ENCODE data around the gene RBM47. TPM values are rescaled to one million over a fixed set of nuclear protein-coding genes. Genes with fewer than 3 reads are reported as not detected.

RBM47 gene
- total RNA-seq, 2 experiments from 2014 or later = 2.1 to 2.2 TPM

DNA sequence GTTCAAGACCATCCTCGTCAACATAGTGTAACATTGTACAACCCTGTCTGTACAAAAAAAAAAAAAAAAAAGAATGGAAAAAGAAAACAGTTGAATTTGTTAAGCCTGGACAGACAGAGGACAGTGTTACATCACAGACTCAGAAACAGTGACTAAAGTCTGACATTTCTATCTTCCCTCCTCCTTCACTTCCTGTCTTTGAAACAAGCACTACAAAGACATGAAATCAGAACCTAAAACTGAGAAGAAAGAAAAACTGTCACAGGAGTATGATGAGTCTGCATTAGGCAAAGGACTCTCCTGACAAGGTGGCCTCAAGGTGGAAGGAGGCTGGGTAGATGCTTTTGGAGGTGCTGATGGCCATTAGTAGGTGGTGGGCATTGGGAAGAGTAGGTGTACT is 126.7 kb downstream of the RBM47 start:
- H3K4me3 Mint-ChIP-seq = no peak overlapping the region
- ChIA-PET CTCF (no interaction called here), POLR2A (no interaction called here)
- no peaks in the 10 kb centered on the region for H3K27me3 Mint-ChIP-seq
- H3K36me3 Mint-ChIP-seq (ENCODE audit: low read depth) = no peaks in the 10 kb centered on the region
- no peak for DNase-seq
- H3K4me1 Mint-ChIP-seq = peaks cover 13% of the 10 kb centered on the region
- H3K9me3 Mint-ChIP-seq = no peaks in the 10 kb centered on the region
- peak overlapping the region; percentile 50 for H3K27ac Mint-ChIP-seq

DNA sequence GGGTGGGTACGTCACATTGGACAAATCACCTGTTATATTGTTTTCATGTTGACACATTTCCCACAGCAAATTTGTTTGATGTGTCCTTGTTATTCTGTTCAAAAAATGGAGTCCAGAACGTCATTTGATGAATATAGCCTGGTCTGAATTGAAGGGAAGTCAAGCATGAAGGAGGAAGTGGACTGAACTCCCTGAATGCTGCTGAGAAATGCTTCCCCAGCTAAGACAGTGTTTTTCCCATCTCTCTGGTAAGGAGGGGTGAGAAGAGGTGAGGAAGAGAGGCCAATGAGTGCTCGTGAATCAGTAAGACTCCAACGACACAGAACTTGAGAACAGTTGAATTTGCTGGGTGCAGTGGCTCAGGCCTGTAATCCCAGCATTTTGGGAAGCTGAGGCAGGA is 127.4 kb downstream of the RBM47 start:
- H3K36me3 Mint-ChIP-seq (ENCODE audit: low read depth) = no peaks in the 10 kb centered on the region
- CTCF ChIA-PET = no interaction called here
- no peak overlapping the region for H3K4me3 Mint-ChIP-seq
- H3K9me3 Mint-ChIP-seq = no peaks in the 10 kb centered on the region
- DNase-seq = no peak
- no peak overlapping the region for H3K27ac Mint-ChIP-seq
- POLR2A ChIA-PET = no interaction called here
- H3K4me1 Mint-ChIP-seq = peaks cover 13% of the 10 kb centered on the region
- H3K27me3 Mint-ChIP-seq = no peaks in the 10 kb centered on the region

DNA sequence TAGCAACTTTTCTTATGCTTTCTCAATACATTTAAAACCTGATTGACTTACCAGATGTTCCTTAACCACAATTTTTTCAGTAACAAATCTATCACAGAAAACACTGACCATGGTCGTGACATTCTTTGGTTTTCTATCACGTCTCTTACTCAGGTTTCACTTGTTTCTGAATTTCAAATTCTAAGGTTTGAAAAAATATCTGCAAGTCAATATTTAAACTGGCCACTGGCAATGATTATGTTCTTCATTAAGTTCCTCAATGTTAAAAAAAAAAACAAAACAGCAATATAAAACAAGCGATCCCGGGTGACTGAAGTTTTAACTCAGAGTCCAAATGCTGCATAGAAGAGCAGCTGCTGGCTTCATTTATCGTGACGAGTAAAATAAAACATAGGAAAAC is 128.9 kb downstream of the RBM47 start:
- no peaks in the 10 kb centered on the region for H3K9me3 Mint-ChIP-seq
- no peaks in the 10 kb centered on the region for H3K36me3 Mint-ChIP-seq (ENCODE audit: low read depth)
- H3K4me1 Mint-ChIP-seq = peaks cover 13% of the 10 kb centered on the region
- no peak overlapping the region for H3K27ac Mint-ChIP-seq
- no peak overlapping the region for H3K4me3 Mint-ChIP-seq
- H3K27me3 Mint-ChIP-seq = no peaks in the 10 kb centered on the region
- POLR2A ChIA-PET = no interaction called here
- CTCF ChIA-PET = no interaction called here
- no peak for DNase-seq

- no peak for DNase-seq
- H3K9me3 Mint-ChIP-seq = no peaks in the 10 kb centered on the region
- H3K4me3 Mint-ChIP-seq = no peak overlapping the region
- ChIA-PET CTCF (no interaction called here), POLR2A (no interaction called here)
- H3K27ac Mint-ChIP-seq = no peak overlapping the region
- H3K4me1 Mint-ChIP-seq = no peaks in the 10 kb centered on the region
- H3K36me3 Mint-ChIP-seq (ENCODE audit: low read depth) = no peaks in the 10 kb centered on the region
- peaks cover 24% of the 10 kb centered on the region for H3K27me3 Mint-ChIP-seq
Observed at GRCh38 chr4:40493160-40493559, 136.5 kb downstream of the RBM47 start.

GRCh38 chr4:40492691-40493090 is 137.0 kb downstream of the RBM47 start:
- Mint-ChIP-seq H3K36me3 (ENCODE audit: low read depth) (no peaks in the 10 kb centered on the region), H3K4me3 (no peak overlapping the region), H3K4me1 (no peaks in the 10 kb centered on the region), H3K27me3 (peaks cover 27% of the 10 kb centered on the region), H3K9me3 (no peaks in the 10 kb centered on the region), H3K27ac (no peak overlapping the region)
- POLR2A ChIA-PET = no interaction called here
- CTCF ChIA-PET = no interaction called here
- no peak for DNase-seq

- Mint-ChIP-seq H3K36me3 (ENCODE audit: low read depth) (no peaks in the 10 kb centered on the region), H3K4me1 (no peaks in the 10 kb centered on the region), H3K9me3 (no peaks in the 10 kb centered on the region), H3K27ac (no peak overlapping the region), H3K4me3 (no peak overlapping the region), H3K27me3 (peaks cover 34% of the 10 kb centered on the region)
- ChIA-PET CTCF (no interaction called here), POLR2A (no interaction called here)
- no peak for DNase-seq
Observed at GRCh38 chr4:40490481-40490880, 139.2 kb downstream of the RBM47 start.

DNA sequence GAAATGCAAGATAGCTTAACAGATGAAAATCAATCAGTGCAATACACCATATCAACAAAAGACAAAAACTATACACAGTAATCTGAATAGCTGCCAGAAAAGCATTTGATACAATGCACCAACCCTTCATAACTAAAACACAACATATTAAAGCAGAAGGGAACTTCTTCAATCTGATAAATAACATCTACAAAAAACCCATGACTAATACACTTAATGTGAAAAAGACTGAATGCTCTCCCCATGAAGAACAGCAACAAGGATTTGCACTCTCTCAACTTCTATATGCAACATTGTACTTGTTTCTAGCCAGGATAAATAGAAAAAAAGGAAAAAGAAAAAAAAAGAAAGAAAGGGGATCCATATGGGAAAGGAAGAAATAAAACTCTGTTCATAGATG is 139.7 kb downstream of the RBM47 start:
- H3K4me3 Mint-ChIP-seq = no peak overlapping the region
- no peaks in the 10 kb centered on the region for H3K36me3 Mint-ChIP-seq (ENCODE audit: low read depth)
- no peaks in the 10 kb centered on the region for H3K4me1 Mint-ChIP-seq
- no peak overlapping the region for H3K27ac Mint-ChIP-seq
- H3K9me3 Mint-ChIP-seq = no peaks in the 10 kb centered on the region
- ChIA-PET POLR2A (no interaction called here), CTCF (interaction anchor here (0.6 kb wide), 1 partner anchor 501 kb away, joined by 4 read pairs; no protein-coding TSS in a partner anchor)
- H3K27me3 Mint-ChIP-seq = peaks cover 39% of the 10 kb centered on the region
- DNase-seq = no peak

DNA sequence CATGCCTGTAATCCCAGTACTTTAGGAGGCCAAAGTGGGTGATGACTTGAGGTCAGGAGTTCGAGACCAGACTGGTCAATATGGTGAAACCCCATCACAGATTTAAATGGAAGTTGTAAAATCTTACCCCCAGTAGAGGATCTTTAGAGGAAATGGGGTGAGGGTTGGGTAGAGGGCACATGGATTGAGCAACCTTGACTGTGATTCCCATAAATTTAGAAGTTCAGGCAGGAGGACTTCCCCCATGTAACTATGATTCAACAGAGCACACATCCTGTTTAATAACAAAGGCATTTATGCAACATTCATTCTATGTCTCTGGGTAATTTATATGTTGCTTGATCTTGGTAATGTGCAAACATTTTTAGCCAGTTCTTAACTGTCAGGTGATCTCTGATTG is 143.1 kb downstream of the RBM47 start:
- H3K27me3 Mint-ChIP-seq = peaks cover 44% of the 10 kb centered on the region
- DNase-seq = no peak
- POLR2A ChIA-PET = no interaction called here
- no peaks in the 10 kb centered on the region for H3K9me3 Mint-ChIP-seq
- H3K27ac Mint-ChIP-seq = no peak overlapping the region
- H3K4me1 Mint-ChIP-seq = no peaks in the 10 kb centered on the region
- no peaks in the 10 kb centered on the region for H3K36me3 Mint-ChIP-seq (ENCODE audit: low read depth)
- CTCF ChIA-PET = no interaction called here
- no peak overlapping the region for H3K4me3 Mint-ChIP-seq

GRCh38 chr4:40484346-40485090 is 145.1 kb downstream of the RBM47 start:
- Mint-ChIP-seq H3K36me3 (ENCODE audit: low read depth) (no peaks in the 10 kb centered on the region), H3K27me3 (peaks cover 41% of the 10 kb centered on the region), H3K4me1 (no peaks in the 10 kb centered on the region), H3K27ac (no peak overlapping the region), H3K4me3 (no peak overlapping the region), H3K9me3 (no peaks in the 10 kb centered on the region)
- no peak for DNase-seq
- CTCF ChIA-PET = no interaction called here
- POLR2A ChIA-PET = no interaction called here

GRCh38 chr4:40482985-40483647 is 146.5 kb downstream of the RBM47 start:
- Mint-ChIP-seq H3K27me3 (peaks cover 35% of the 10 kb centered on the region), H3K27ac (no peak overlapping the region), H3K36me3 (ENCODE audit: low read depth) (no peaks in the 10 kb centered on the region), H3K4me1 (no peaks in the 10 kb centered on the region), H3K4me3 (no peak overlapping the region), H3K9me3 (no peaks in the 10 kb centered on the region)
- POLR2A ChIA-PET = no interaction called here
- CTCF ChIA-PET = interaction anchor here (0.6 kb wide), 1 partner anchor 1004 kb away, joined by 4 read pairs; no protein-coding TSS in a partner anchor
- DNase-seq = no peak

GRCh38 chr4:40481977-40482376 is 147.7 kb downstream of the RBM47 start:
- H3K4me3 Mint-ChIP-seq = no peak overlapping the region
- no peak overlapping the region for H3K27ac Mint-ChIP-seq
- POLR2A ChIA-PET = no interaction called here
- no peaks in the 10 kb centered on the region for H3K4me1 Mint-ChIP-seq
- no peaks in the 10 kb centered on the region for H3K9me3 Mint-ChIP-seq
- no peaks in the 10 kb centered on the region for H3K36me3 Mint-ChIP-seq (ENCODE audit: low read depth)
- peaks cover 32% of the 10 kb centered on the region for H3K27me3 Mint-ChIP-seq
- no peak for DNase-seq
- CTCF ChIA-PET = no interaction called here

DNA sequence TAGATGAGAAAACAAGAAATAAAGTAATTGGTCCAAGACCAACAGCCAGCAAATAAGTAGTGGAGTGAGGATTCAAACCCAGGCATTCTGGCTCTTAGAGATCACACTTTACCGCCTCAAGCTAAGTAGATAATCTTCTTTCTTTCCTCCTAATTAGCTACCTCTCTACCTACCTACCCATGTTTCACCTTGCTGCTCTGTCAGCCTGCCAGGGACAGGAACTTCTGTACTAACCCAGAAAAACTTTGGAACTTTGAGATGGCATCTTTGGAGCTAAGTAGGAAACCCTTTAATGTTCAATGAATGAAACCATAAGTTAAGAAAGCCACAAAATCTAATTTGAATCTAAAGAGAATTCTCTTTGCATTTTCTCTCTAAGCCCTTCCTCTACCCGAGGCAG is 149.4 kb downstream of the RBM47 start:
- CTCF ChIA-PET = interaction anchor here (1.0 kb wide), 1 partner anchor 363 kb away, joined by 3 read pairs; no protein-coding TSS in a partner anchor
- Mint-ChIP-seq H3K27ac (no peak overlapping the region), H3K36me3 (ENCODE audit: low read depth) (no peaks in the 10 kb centered on the region), H3K27me3 (peaks cover 27% of the 10 kb centered on the region), H3K4me3 (no peak overlapping the region), H3K9me3 (no peaks in the 10 kb centered on the region), H3K4me1 (no peaks in the 10 kb centered on the region)
- POLR2A ChIA-PET = interaction anchor here (1.3 kb wide), 1 partner anchor 20 kb away, joined by 3 read pairs; no protein-coding TSS in a partner anchor
- DNase-seq = no peak

GRCh38 chr4:40479378-40479777 is 150.3 kb downstream of the RBM47 start:
- Mint-ChIP-seq H3K4me3 (no peak overlapping the region), H3K4me1 (no peaks in the 10 kb centered on the region), H3K9me3 (no peaks in the 10 kb centered on the region), H3K27ac (no peak overlapping the region), H3K36me3 (ENCODE audit: low read depth) (no peaks in the 10 kb centered on the region), H3K27me3 (peaks cover 17% of the 10 kb centered on the region)
- CTCF ChIA-PET = interaction anchor here (1.0 kb wide), 1 partner anchor 363 kb away, joined by 3 read pairs; no protein-coding TSS in a partner anchor
- DNase-seq = no peak
- POLR2A ChIA-PET = interaction anchor here (1.3 kb wide), 1 partner anchor 19 kb away, joined by 3 read pairs; no protein-coding TSS in a partner anchor

- Mint-ChIP-seq H3K27me3 (peaks cover 12% of the 10 kb centered on the region), H3K27ac (no peak overlapping the region), H3K36me3 (ENCODE audit: low read depth) (no peaks in the 10 kb centered on the region), H3K9me3 (no peaks in the 10 kb centered on the region), H3K4me1 (peaks cover 4% of the 10 kb centered on the region), H3K4me3 (no peak overlapping the region)
- POLR2A ChIA-PET = interaction anchor here (0.9 kb wide), 1 partner anchor 9 kb away, joined by 4 read pairs; no protein-coding TSS in a partner anchor
- DNase-seq = no peak
- CTCF ChIA-PET = interaction anchor here (1.6 kb wide), 1 partner anchor 150 kb away, joined by 7 read pairs; no protein-coding TSS in a partner anchor
Observed at GRCh38 chr4:40475609-40476008, 154.1 kb downstream of the RBM47 start.

Measured in activated CD4-positive, alpha-beta memory T cell treated with anti-CD3 and anti-CD28 coated beads, Interleukin-2, amount 10 ng/mL, durations not matched to agents 7 days and 5 days (primary cell).